Measurements from ENCODE around the gene MIPOL1.
"Not testable (repeated sequence)": the region's sequence is repeated elsewhere in the genome, so short reads cannot be mapped to it uniquely, and the experiment has no call there.

Gene MIPOL1
- total RNA-seq = 0 to 0.35 (median 0.09) reads per million in 3 donors

GRCh38 chr14:37197421-37198272 lies at the start of gene MIPOL1:
MIPOL1 (plus strand) TSS chr14:37197937; CDS start chr14:37247889, 49,952 bp downstream.
- Histone ChIP-seq H3K27ac (ENCODE audit: insufficient read depth, low read length, poor library complexity, severe bottlenecking) (no peak within 1 kb of the TSS), H3K4me1 (ENCODE audit: control insufficient read depth, insufficient read depth, low read length, poor library complexity, severe bottlenecking) (no peaks in the 10 kb centered on the region), H3K9me3 (ENCODE audit: control insufficient read depth, low read length) (no peaks in the 10 kb centered on the region), H3K27me3 (replicated peaks; ENCODE audit: control insufficient read depth, insufficient read depth, low read length, poor library complexity, severe bottlenecking) (no peaks in the 10 kb centered on the region), H3K36me3 (ENCODE audit: control insufficient read depth, insufficient read depth, low read length) (no peaks in the 10 kb centered on the region), H3K4me3 (ENCODE audit: insufficient read depth, low read depth, low read length, poor library complexity, severe bottlenecking) (peak within 1 kb of the TSS; percentile 7)
- DNase-seq = no peak

- DNase-seq = no peak
These were observed 47.3 kb upstream of the MIPOL1 start for GRCh38 chr14:37150414-37150813.

GRCh38 chr14:37153005-37153404 lies 44.7 kb upstream of the MIPOL1 start:
- Histone ChIP-seq H3K9me3 (ENCODE audit: control insufficient read depth, low read length) (no peaks in the 10 kb centered on the region), H3K4me1 (ENCODE audit: control insufficient read depth, insufficient read depth, low read length, poor library complexity, severe bottlenecking) (no peaks in the 10 kb centered on the region), H3K27me3 (replicated peaks; ENCODE audit: control insufficient read depth, insufficient read depth, low read length, poor library complexity, severe bottlenecking) (no peaks in the 10 kb centered on the region), H3K27ac (ENCODE audit: insufficient read depth, low read length, poor library complexity, severe bottlenecking) (no peak overlapping the region), H3K4me3 (ENCODE audit: insufficient read depth, low read depth, low read length, poor library complexity, severe bottlenecking) (no peak overlapping the region), H3K36me3 (ENCODE audit: control insufficient read depth, insufficient read depth, low read length) (no peaks in the 10 kb centered on the region)
- no peak for DNase-seq

More at GRCh38 chr14:37150414-37150813, 47.3 kb upstream of the MIPOL1 start:
- no peak overlapping the region for H3K4me3 ChIP-seq (ENCODE audit: insufficient read depth, low read depth, low read length, poor library complexity, severe bottlenecking)
- no peaks in the 10 kb centered on the region for H3K36me3 ChIP-seq (ENCODE audit: control insufficient read depth, insufficient read depth, low read length)
- no peaks in the 10 kb centered on the region for H3K4me1 ChIP-seq (ENCODE audit: control insufficient read depth, insufficient read depth, low read length, poor library complexity, severe bottlenecking)
- no peaks in the 10 kb centered on the region for H3K27me3 ChIP-seq (replicated peaks; ENCODE audit: control insufficient read depth, insufficient read depth, low read length, poor library complexity, severe bottlenecking)
- no peaks in the 10 kb centered on the region for H3K9me3 ChIP-seq (ENCODE audit: control insufficient read depth, low read length)
- H3K27ac ChIP-seq (ENCODE audit: insufficient read depth, low read length, poor library complexity, severe bottlenecking) = no peak overlapping the region

- H3K36me3 ChIP-seq (ENCODE audit: control insufficient read depth, insufficient read depth, low read length) = no peaks in the 10 kb centered on the region
- DNase-seq = no peak
- H3K27me3 ChIP-seq (replicated peaks; ENCODE audit: control insufficient read depth, insufficient read depth, low read length, poor library complexity, severe bottlenecking) = no peaks in the 10 kb centered on the region
- no peaks in the 10 kb centered on the region for H3K4me1 ChIP-seq (ENCODE audit: control insufficient read depth, insufficient read depth, low read length, poor library complexity, severe bottlenecking)
- no peaks in the 10 kb centered on the region for H3K9me3 ChIP-seq (ENCODE audit: control insufficient read depth, low read length)
- H3K27ac ChIP-seq (ENCODE audit: insufficient read depth, low read length, poor library complexity, severe bottlenecking) = no peak overlapping the region
- no peak overlapping the region for H3K4me3 ChIP-seq (ENCODE audit: insufficient read depth, low read depth, low read length, poor library complexity, severe bottlenecking)
These were observed 44.3 kb upstream of the MIPOL1 start for GRCh38 chr14:37153483-37153882.

GRCh38 chr14:37157987-37158386 lies 39.8 kb upstream of the MIPOL1 start:
- Histone ChIP-seq H3K36me3 (ENCODE audit: control insufficient read depth, insufficient read depth, low read length) (no peaks in the 10 kb centered on the region), H3K9me3 (ENCODE audit: control insufficient read depth, low read length) (no peaks in the 10 kb centered on the region), H3K27ac (ENCODE audit: insufficient read depth, low read length, poor library complexity, severe bottlenecking) (no peak overlapping the region), H3K4me1 (ENCODE audit: control insufficient read depth, insufficient read depth, low read length, poor library complexity, severe bottlenecking) (no peaks in the 10 kb centered on the region), H3K27me3 (replicated peaks; ENCODE audit: control insufficient read depth, insufficient read depth, low read length, poor library complexity, severe bottlenecking) (no peaks in the 10 kb centered on the region), H3K4me3 (ENCODE audit: insufficient read depth, low read depth, low read length, poor library complexity, severe bottlenecking) (no peak overlapping the region)
- DNase-seq = no peak

- not testable (repeated sequence) for H3K4me3 ChIP-seq (ENCODE audit: insufficient read depth, low read depth, low read length, poor library complexity, severe bottlenecking); H3K9me3 ChIP-seq (ENCODE audit: control insufficient read depth, low read length); DNase-seq; H3K27me3 ChIP-seq (replicated peaks; ENCODE audit: control insufficient read depth, insufficient read depth, low read length, poor library complexity, severe bottlenecking); H3K4me1 ChIP-seq (ENCODE audit: control insufficient read depth, insufficient read depth, low read length, poor library complexity, severe bottlenecking); H3K36me3 ChIP-seq (ENCODE audit: control insufficient read depth, insufficient read depth, low read length); H3K27ac ChIP-seq (ENCODE audit: insufficient read depth, low read length, poor library complexity, severe bottlenecking)
These were observed 35.4 kb upstream of the MIPOL1 start for GRCh38 chr14:37162307-37162706.

- H3K4me1 ChIP-seq (ENCODE audit: control insufficient read depth, insufficient read depth, low read length, poor library complexity, severe bottlenecking) = no peaks in the 10 kb centered on the region
- H3K9me3 ChIP-seq (ENCODE audit: control insufficient read depth, low read length) = no peaks in the 10 kb centered on the region
- H3K27me3 ChIP-seq (replicated peaks; ENCODE audit: control insufficient read depth, insufficient read depth, low read length, poor library complexity, severe bottlenecking) = no peaks in the 10 kb centered on the region
- H3K4me3 ChIP-seq (ENCODE audit: insufficient read depth, low read depth, low read length, poor library complexity, severe bottlenecking) = no peak overlapping the region
- DNase-seq = no peak
- no peak overlapping the region for H3K27ac ChIP-seq (ENCODE audit: insufficient read depth, low read length, poor library complexity, severe bottlenecking)
- no peaks in the 10 kb centered on the region for H3K36me3 ChIP-seq (ENCODE audit: control insufficient read depth, insufficient read depth, low read length)
These were observed 31.9 kb upstream of the MIPOL1 start for GRCh38 chr14:37165794-37166193.

GRCh38 chr14:37167151-37168047 lies 30.3 kb upstream of the MIPOL1 start:
- Histone ChIP-seq H3K36me3 (ENCODE audit: control insufficient read depth, insufficient read depth, low read length) (no peaks in the 10 kb centered on the region), H3K9me3 (ENCODE audit: control insufficient read depth, low read length) (no peaks in the 10 kb centered on the region), H3K27me3 (replicated peaks; ENCODE audit: control insufficient read depth, insufficient read depth, low read length, poor library complexity, severe bottlenecking) (no peaks in the 10 kb centered on the region), H3K4me1 (ENCODE audit: control insufficient read depth, insufficient read depth, low read length, poor library complexity, severe bottlenecking) (no peaks in the 10 kb centered on the region), H3K4me3 (ENCODE audit: insufficient read depth, low read depth, low read length, poor library complexity, severe bottlenecking) (no peak overlapping the region), H3K27ac (ENCODE audit: insufficient read depth, low read length, poor library complexity, severe bottlenecking) (no peak overlapping the region)
- no peak for DNase-seq

GRCh38 chr14:37168721-37169120 lies 29.0 kb upstream of the MIPOL1 start:
- no peaks in the 10 kb centered on the region for H3K27me3 ChIP-seq (replicated peaks; ENCODE audit: control insufficient read depth, insufficient read depth, low read length, poor library complexity, severe bottlenecking)
- H3K36me3 ChIP-seq (ENCODE audit: control insufficient read depth, insufficient read depth, low read length) = no peaks in the 10 kb centered on the region
- H3K27ac ChIP-seq (ENCODE audit: insufficient read depth, low read length, poor library complexity, severe bottlenecking) = no peak overlapping the region
- no peak for DNase-seq
- H3K9me3 ChIP-seq (ENCODE audit: control insufficient read depth, low read length) = no peaks in the 10 kb centered on the region
- H3K4me3 ChIP-seq (ENCODE audit: insufficient read depth, low read depth, low read length, poor library complexity, severe bottlenecking) = no peak overlapping the region
- H3K4me1 ChIP-seq (ENCODE audit: control insufficient read depth, insufficient read depth, low read length, poor library complexity, severe bottlenecking) = no peaks in the 10 kb centered on the region

GRCh38 chr14:37170237-37170636 lies 27.5 kb upstream of the MIPOL1 start:
- H3K4me3 ChIP-seq (ENCODE audit: insufficient read depth, low read depth, low read length, poor library complexity, severe bottlenecking) = no peak overlapping the region
- no peak overlapping the region for H3K27ac ChIP-seq (ENCODE audit: insufficient read depth, low read length, poor library complexity, severe bottlenecking)
- no peaks in the 10 kb centered on the region for H3K4me1 ChIP-seq (ENCODE audit: control insufficient read depth, insufficient read depth, low read length, poor library complexity, severe bottlenecking)
- H3K27me3 ChIP-seq (replicated peaks; ENCODE audit: control insufficient read depth, insufficient read depth, low read length, poor library complexity, severe bottlenecking) = no peaks in the 10 kb centered on the region
- H3K36me3 ChIP-seq (ENCODE audit: control insufficient read depth, insufficient read depth, low read length) = no peaks in the 10 kb centered on the region
- DNase-seq = no peak
- no peaks in the 10 kb centered on the region for H3K9me3 ChIP-seq (ENCODE audit: control insufficient read depth, low read length)
